MCF 10A (cell line): ENCODE measurements around the gene TUBB6. TPM values are rescaled to one million over a fixed set of nuclear protein-coding genes. Genes with fewer than 3 reads are reported as not detected.
A peak's percentile ranks its signal among the peaks of the same experiment; 100 is the strongest.

Source experiments
- BruUV-seq: library from RNA; stranded (reverse); fragments of 400-500 nt; replicated peaks from 2 replicates; lab custom pipeline; 2021; lab: Mats Ljungman, UMichigan
- CTCF ChIA-PET: fragments of 300-600 bp; sonication (Branson Sonifier 250); formaldehyde crosslinking; extraction: SDS; loops from one replicate; lab custom pipeline; 2021; ENCODE audit warnings: antibody characterized with exemption, inconsistent platforms; lab: Yijun Ruan, JAX
- POLR2A ChIA-PET: fragments of 300-600, 350-650 bp; sonication (Branson Sonifier 250); formaldehyde crosslinking; extraction: SDS; loops from one replicate; lab custom pipeline; 2020; ENCODE audit warnings: antibody characterized with exemption, inconsistent platforms; lab: Yijun Ruan, JAX
- DNase-seq: peaks from one replicate; pipeline ENCODE4 v3.0.0-alpha.2; 2018; ENCODE audit not compliant: unreplicated experiment
- H3K27ac Mint-ChIP-seq: one replicate; pipeline ENCODE4 v1.8.0; 2022; ENCODE audit warnings: mild to moderate bottlenecking, low read depth, mixed read lengths; ENCODE audit not compliant: unreplicated experiment
- H3K27me3 Mint-ChIP-seq: one replicate; pipeline ENCODE4 v1.8.0; 2022; ENCODE audit warnings: mixed read lengths; ENCODE audit not compliant: insufficient read depth, unreplicated experiment
- H3K36me3 Mint-ChIP-seq: one replicate; pipeline ENCODE4 v1.8.0; 2022; ENCODE audit warnings: mild to moderate bottlenecking, moderate library complexity, mixed read lengths; ENCODE audit not compliant: insufficient read depth, unreplicated experiment
- H3K4me1 Mint-ChIP-seq: one replicate; pipeline ENCODE4 v1.8.0; 2022; ENCODE audit warnings: mixed read lengths; ENCODE audit not compliant: insufficient read depth, unreplicated experiment
- H3K4me3 Mint-ChIP-seq: one replicate; pipeline ENCODE4 v1.8.0; 2022; ENCODE audit warnings: mild to moderate bottlenecking, moderate library complexity, mixed read lengths; ENCODE audit not compliant: unreplicated experiment
- H3K9me3 Mint-ChIP-seq: one replicate; pipeline ENCODE4 v1.8.0; 2022; ENCODE audit warnings: mixed read lengths; ENCODE audit not compliant: unreplicated experiment
- intact Hi-C: fragments of 100-400 bp; cut with micrococcal nuclease; formaldehyde crosslinking; loops from 2 replicates; pipeline ENCODE4 v1.14.1; 2022
- total RNA-seq: library from RNA; stranded (reverse); gene quantifications from 2 replicates; pipeline ENCODE4 v1.2.3, GENCODE V29; 2022
- TF ChIP-seq, protein P1 (sequence below): fragments of 200-600 bp; IDR thresholded peaks from one replicate; pipeline ENCODE4 v1.8.0; 2022; ENCODE audit warnings: antibody characterized with exemption, mild to moderate bottlenecking; ENCODE audit not compliant: unreplicated experiment

The TUBB6 gene
- total RNA-seq, 1 experiment from 2014 or later = 167 TPM

DNA sequence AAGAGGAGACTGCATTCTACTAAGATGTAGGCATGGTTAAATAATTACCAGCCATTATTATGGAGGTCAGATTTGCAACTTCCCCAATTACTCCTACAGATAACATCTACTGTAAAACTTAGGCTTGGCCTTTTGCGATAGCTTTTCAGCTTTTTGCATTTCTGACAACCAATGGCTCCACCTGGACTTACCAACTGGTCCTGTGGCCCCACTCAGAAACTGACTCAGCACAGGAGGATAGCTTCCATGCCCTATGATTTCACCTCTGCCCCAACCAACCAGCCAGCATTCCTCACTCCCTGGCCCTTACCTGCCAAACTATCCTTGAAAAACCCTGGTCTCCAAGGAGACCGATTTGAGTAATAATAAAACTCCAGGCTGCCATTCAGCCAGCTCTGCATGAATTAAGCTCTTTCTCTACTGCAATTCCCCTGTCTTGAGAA is 28.2 kb downstream of the TUBB6 start:
- ChIA-PET POLR2A (interaction anchor here (1.2 to 1.9 kb wide), 2 partner anchors 27 to 40 kb away, joined by 6 to 10 read pairs; partner anchors contain the start of gene AFG3L2), CTCF (interaction anchor here (0.6 to 1.4 kb wide), 5 partner anchors 8 to 598 kb away, joined by 3 to 4 read pairs (median 3); no protein-coding TSS in a partner anchor)
- DNase-seq = peak; percentile 25
- Mint-ChIP-seq H3K27ac (no peak overlapping the region), H3K9me3 (no peaks in the 10 kb centered on the region), H3K36me3 (peaks cover 86% of the 10 kb centered on the region), H3K4me1 (peaks cover 22% of the 10 kb centered on the region), H3K27me3 (no peaks in the 10 kb centered on the region), H3K4me3 (no peak overlapping the region)
- TF ChIP-seq, protein P1, sequence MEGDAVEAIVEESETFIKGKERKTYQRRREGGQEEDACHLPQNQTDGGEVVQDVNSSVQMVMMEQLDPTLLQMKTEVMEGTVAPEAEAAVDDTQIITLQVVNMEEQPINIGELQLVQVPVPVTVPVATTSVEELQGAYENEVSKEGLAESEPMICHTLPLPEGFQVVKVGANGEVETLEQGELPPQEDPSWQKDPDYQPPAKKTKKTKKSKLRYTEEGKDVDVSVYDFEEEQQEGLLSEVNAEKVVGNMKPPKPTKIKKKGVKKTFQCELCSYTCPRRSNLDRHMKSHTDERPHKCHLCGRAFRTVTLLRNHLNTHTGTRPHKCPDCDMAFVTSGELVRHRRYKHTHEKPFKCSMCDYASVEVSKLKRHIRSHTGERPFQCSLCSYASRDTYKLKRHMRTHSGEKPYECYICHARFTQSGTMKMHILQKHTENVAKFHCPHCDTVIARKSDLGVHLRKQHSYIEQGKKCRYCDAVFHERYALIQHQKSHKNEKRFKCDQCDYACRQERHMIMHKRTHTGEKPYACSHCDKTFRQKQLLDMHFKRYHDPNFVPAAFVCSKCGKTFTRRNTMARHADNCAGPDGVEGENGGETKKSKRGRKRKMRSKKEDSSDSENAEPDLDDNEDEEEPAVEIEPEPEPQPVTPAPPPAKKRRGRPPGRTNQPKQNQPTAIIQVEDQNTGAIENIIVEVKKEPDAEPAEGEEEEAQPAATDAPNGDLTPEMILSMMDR = no peak
- BruUV-seq = no TSS peak
- intact Hi-C loops = no loop called here

DNA sequence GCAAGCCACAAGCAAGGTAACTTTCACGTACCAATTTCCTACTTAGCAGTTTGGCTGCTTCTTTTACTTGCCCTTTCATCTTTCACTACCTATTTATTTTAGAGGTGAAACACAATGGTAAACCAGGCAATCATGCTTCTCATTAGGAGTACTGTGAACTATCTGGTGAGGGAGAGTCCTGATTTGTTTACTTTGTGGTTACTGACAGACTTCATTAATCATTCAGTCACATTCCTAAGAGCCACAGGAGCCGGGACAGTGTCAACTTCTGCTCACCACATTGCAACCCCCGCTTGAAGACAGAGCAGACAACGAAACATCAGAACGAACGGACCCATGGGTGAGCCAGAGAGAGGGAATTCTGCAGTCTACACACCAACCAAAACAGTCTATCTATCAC is 28.8 kb downstream of the TUBB6 start:
- ChIA-PET POLR2A (interaction anchor here (1.2 kb wide), 1 partner anchor 28 kb away, joined by 6 read pairs; no protein-coding TSS in a partner anchor), CTCF (interaction anchor here (1.2 to 1.3 kb wide), 2 partner anchors 9 to 10 kb away, joined by 4 read pairs; no protein-coding TSS in a partner anchor)
- H3K4me1 Mint-ChIP-seq = peaks cover 22% of the 10 kb centered on the region
- intact Hi-C loops = no loop called here
- no peaks in the 10 kb centered on the region for H3K9me3 Mint-ChIP-seq
- no TSS peak for BruUV-seq
- TF ChIP-seq, protein P1 = no peak
- peak; percentile 70 for DNase-seq
- peak overlapping the region; percentile 17 for H3K27ac Mint-ChIP-seq
- H3K27me3 Mint-ChIP-seq = no peaks in the 10 kb centered on the region
- H3K36me3 Mint-ChIP-seq = peaks cover 88% of the 10 kb centered on the region
- H3K4me3 Mint-ChIP-seq = peak overlapping the region; percentile 26

DNA sequence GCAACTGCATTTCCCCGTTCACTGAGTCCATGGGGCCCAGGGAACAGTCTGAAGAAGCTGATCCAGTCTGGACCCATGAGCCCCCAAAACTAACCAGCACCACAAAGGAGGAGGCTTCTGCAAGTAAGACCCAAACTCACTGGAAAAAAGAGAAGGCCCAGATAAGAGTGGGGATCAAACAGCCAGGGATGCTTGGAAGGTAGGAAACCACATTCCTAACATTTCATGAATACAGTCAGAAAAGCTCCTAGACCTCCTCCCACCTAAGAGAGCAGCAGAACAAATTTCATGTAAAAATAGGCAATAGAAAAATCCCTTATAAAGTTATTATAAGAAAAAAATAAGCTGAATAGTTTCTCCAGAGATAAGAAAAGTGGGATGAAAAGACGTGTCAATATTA is 30.3 kb downstream of the TUBB6 start:
- H3K9me3 Mint-ChIP-seq = no peaks in the 10 kb centered on the region
- ChIA-PET POLR2A (interaction anchor here (0.8 to 1.0 kb wide), 2 partner anchors 31 to 1608 kb away, joined by 3 to 4 read pairs; no protein-coding TSS in a partner anchor), CTCF (interaction anchor here (0.6 to 1.5 kb wide), 4 partner anchors 10 to 338 kb away, joined by 3 to 5 read pairs (median 4); no protein-coding TSS in a partner anchor)
- BruUV-seq = no TSS peak
- intact Hi-C loops = no loop called here
- no peak for DNase-seq
- H3K36me3 Mint-ChIP-seq = peaks cover 100% of the 10 kb centered on the region
- no peak overlapping the region for H3K27ac Mint-ChIP-seq
- TF ChIP-seq, protein P1 = no peak
- H3K4me1 Mint-ChIP-seq = peaks cover 22% of the 10 kb centered on the region
- no peak overlapping the region for H3K4me3 Mint-ChIP-seq
- no peaks in the 10 kb centered on the region for H3K27me3 Mint-ChIP-seq

DNA sequence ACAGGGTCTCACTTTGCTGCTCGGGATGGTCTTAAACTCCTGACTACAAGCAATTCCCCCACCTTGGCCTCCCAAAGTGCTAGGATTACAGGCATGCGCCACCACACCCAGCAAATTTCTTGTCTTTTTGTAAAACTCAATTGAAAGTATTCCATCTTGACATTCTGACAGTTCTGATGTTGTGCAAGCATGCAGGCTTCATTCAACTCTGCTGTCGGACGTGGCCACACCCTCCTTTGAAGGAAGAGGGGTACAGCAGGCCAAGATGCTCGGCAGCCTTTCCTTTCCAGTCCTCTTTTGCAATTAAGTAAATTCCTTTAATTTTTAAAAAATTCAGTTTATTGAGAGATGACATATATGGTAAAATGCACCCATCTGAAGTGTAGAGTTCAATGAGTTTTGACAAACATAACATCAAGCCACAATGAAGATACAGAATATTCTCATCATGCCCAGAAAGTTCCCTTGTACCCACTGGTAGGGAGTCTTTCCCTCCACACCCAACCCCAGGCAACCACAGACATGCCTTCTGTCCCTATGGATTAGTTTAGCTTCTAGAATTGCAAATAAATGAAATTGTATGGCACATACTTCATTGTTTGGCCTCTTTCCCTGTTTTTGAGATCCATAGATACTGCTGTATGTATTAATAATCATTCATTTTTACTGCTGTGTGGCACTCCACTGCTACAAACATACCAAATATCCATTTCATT is 33.1 kb downstream of the TUBB6 start:
- no peak overlapping the region for H3K4me3 Mint-ChIP-seq
- BruUV-seq = no TSS peak
- no peak for DNase-seq
- intact Hi-C loops = no loop called here
- TF ChIP-seq, protein P1 = no peak
- no peaks in the 10 kb centered on the region for H3K9me3 Mint-ChIP-seq
- ChIA-PET POLR2A (interaction anchor here (0.6 kb wide), 1 partner anchor 10 kb away, joined by 3 read pairs; no protein-coding TSS in a partner anchor), CTCF (interaction anchor here (0.6 to 1.0 kb wide), 3 partner anchors 13 to 32 kb away, joined by 3 read pairs; no protein-coding TSS in a partner anchor)
- H3K36me3 Mint-ChIP-seq = peaks cover 100% of the 10 kb centered on the region
- H3K4me1 Mint-ChIP-seq = peaks cover 14% of the 10 kb centered on the region
- no peaks in the 10 kb centered on the region for H3K27me3 Mint-ChIP-seq
- no peak overlapping the region for H3K27ac Mint-ChIP-seq
